Spleen (tissue), 11 donors: ENCODE data around the gene PCBP3. TPM values are rescaled to one million over a fixed set of nuclear protein-coding genes. Genes with fewer than 3 reads are reported as not detected.
A peak's percentile ranks its signal among the peaks of the same experiment; 100 is the strongest.

Source experiments
- DNase-seq: peaks from one replicate; pipeline ENCODE4 v3.0.0-alpha.2; 2020
- H3K27ac ChIP-seq, 8 donors: fragments of 200-600 bp; sonication (generic) in 7 of 8; 1 replicate in 4 of 8; 2 replicates in 4 of 8; pipeline versions ENCODE4 v1.5.0 to v1.8.0; 2016 to 2021; ENCODE audit warnings: inconsistent platforms in 4 of 8, mild to moderate bottlenecking in 4 of 8, moderate library complexity in 1 of 8
- H3K27me3 ChIP-seq, 7 donors: fragments of 200-600 bp; sonication (generic) in 6 of 7; replicated peaks in 1 of 7; 1 replicate in 4 of 7; 2 replicates in 3 of 7; pipeline versions ENCODE4 v1.5.0 to v1.8.0; 2016 to 2021; ENCODE audit warnings: inconsistent platforms in 3 of 7, mild to moderate bottlenecking in 1 of 7
- H3K36me3 ChIP-seq, 6 donors: fragments of 200-600 bp; sonication (generic) in 5 of 6; 1 replicate in 4 of 6; 2 replicates in 2 of 6; pipeline versions ENCODE4 v1.5.0 to v1.8.0; 2016 to 2021; ENCODE audit warnings: inconsistent platforms in 2 of 6
- H3K4me1 ChIP-seq, 6 donors: fragments of 200-600 bp; sonication (generic) in 5 of 6; 1 replicate in 3 of 6; 2 replicates in 3 of 6; pipeline versions ENCODE4 v1.5.0 to v1.8.0; 2016 to 2021; ENCODE audit warnings: inconsistent platforms in 3 of 6
- H3K4me3 ChIP-seq, 8 donors: fragments of 200-600 bp; sonication (generic) in 7 of 8; 1 replicate in 4 of 8; 2 replicates in 4 of 8; pipeline versions ENCODE4 v1.5.0 to v1.8.0; 2016 to 2021; ENCODE audit warnings: inconsistent platforms in 4 of 8, mild to moderate bottlenecking in 4 of 8, moderate library complexity in 2 of 8
- H3K9me3 ChIP-seq, 8 donors: fragments of 200-600 bp; sonication (generic) in 7 of 8; 1 replicate in 4 of 8; 2 replicates in 4 of 8; pipeline versions ENCODE4 v1.5.0 to v1.8.0; 2016 to 2021; ENCODE audit warnings: inconsistent platforms in 4 of 8
- POLR2A ChIP-seq, 3 donors: fragments of 450-650 bp; IDR thresholded peaks; one replicate each; pipeline ENCODE4 v1.5.1; 2017; ENCODE audit warnings: antibody characterized with exemption in 3 of 3, mild to moderate bottlenecking in 1 of 3
- POLR2AphosphoS5 ChIP-seq, 3 donors: sonication (generic); formaldehyde crosslinking; IDR thresholded peaks; one replicate each; pipeline ENCODE4 v1.5.1; 2017; ENCODE audit warnings: antibody characterized with exemption in 3 of 3
- WGBS, 5 donors: extraction: QIAGEN DNeasy Blood & Tissue Kit in 3 of 5; methylation state at CpG; one replicate each; pipeline versions ENCODE4 v1.1.5 to v1.1.7; 2013 to 2018; 5-methylcytosine and 5-hydroxymethylcytosine counted together
- intact Hi-C: fragments of 100-400 bp; cut with DNase I; formaldehyde crosslinking; loops from one replicate; pipeline ENCODE4 v1.15.0; 2023; ENCODE audit warnings: low total_unique reads
- polyA plus RNA-seq, 3 donors: library from polyadenylated mRNA; stranded (reverse); fragments of 200-250 nt; gene quantifications; one replicate each; pipeline ENCODE4 v1.2.1, GENCODE V29; 2013
- total RNA-seq, 7 donors: library from RNA; depleted of rRNA in 3 of 7; stranded (reverse); fragments of >200 nt in 3 of 7; fragmentation: NEBNext Ultra II Directional in 4 of 7; extraction: Animal tissue kit (Norgen Biotek cat#: 25700) in 4 of 7; gene quantifications; one replicate each; pipeline versions ENCODE4 v1.1.0 to v1.2.1, GENCODE V29; 2016 to 2021
- TF ChIP-seq, protein P1 (sequence below), 11 experiments: fragments of 200-600 bp in 7 of 11; fragments of 450-650 bp in 4 of 11; sonication (generic) in 4 of 11; IDR thresholded peaks in 8 of 11; conservative IDR thresholded peaks in 3 of 11; 1 replicate in 7 of 11; 2 replicates in 4 of 11; pipeline versions ENCODE4 v1.4.0 to v1.8.0; 2016 to 2021; ENCODE audit warnings: antibody characterized with exemption in 11 of 11, inconsistent platforms in 4 of 11, mild to moderate bottlenecking in 1 of 11
- donor health status: healthy with polysubstance abuse.
- donor health status: DM: no; HTN: no; CAD: no; lungs with moderate emphysema.
- donor health status: DM: no; HTN: no; CAD: no.
- donor health status: Bipolar disorder and iron deficiency.
- donor health status: healthy.
- donor health status: DM: no; HTN: no; CAD: no.
- donor health status: DM: yes; HTN: yes; CAD: no.

Gene PCBP3
- total and polyA plus RNA-seq, 10 donors = 4.2 to 31.6 (median 15.2) TPM

DNA sequence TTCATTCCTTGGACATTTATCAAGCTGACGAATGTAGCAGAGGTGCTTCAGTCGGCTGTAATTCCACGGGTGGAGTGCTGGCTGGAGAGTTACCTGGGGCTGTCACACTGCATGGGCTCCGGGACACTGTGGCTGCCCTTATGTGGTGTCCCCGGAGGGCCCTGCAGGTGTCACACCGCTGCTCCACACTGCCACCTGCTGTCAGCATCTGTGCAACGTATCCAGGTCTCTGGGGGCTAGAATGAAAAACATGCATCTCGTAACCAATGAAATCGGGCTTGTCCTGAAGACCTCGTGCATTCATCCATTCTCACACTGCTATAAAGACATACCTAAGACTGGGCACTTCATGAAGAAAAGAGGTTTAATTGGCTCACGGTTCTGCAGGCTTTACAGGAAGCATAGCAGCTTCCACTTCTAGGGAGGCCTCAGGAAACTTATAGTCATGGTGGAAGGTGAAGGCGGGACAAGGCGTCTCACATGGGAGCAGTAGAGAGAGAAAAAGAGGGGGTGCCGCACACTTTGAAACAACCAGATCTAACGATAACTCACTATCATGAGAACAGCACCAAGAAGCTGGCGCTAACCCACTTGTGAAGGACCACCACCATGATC lies 46.7 kb upstream of the PCBP3 start:
- H3K4me1 ChIP-seq = peaks cover 6 to 32% (median 14%) of the 10 kb centered on the region in 6 donors
- TF ChIP-seq, protein P1, sequence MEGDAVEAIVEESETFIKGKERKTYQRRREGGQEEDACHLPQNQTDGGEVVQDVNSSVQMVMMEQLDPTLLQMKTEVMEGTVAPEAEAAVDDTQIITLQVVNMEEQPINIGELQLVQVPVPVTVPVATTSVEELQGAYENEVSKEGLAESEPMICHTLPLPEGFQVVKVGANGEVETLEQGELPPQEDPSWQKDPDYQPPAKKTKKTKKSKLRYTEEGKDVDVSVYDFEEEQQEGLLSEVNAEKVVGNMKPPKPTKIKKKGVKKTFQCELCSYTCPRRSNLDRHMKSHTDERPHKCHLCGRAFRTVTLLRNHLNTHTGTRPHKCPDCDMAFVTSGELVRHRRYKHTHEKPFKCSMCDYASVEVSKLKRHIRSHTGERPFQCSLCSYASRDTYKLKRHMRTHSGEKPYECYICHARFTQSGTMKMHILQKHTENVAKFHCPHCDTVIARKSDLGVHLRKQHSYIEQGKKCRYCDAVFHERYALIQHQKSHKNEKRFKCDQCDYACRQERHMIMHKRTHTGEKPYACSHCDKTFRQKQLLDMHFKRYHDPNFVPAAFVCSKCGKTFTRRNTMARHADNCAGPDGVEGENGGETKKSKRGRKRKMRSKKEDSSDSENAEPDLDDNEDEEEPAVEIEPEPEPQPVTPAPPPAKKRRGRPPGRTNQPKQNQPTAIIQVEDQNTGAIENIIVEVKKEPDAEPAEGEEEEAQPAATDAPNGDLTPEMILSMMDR (IDR thresholded peaks at IDR 0.05 in 8 of 11, conservative IDR thresholded peaks at IDR 0.05 in 3 of 11) = peak; percentile 74 to 93 (median 89)
- TF ChIP-seq POLR2AphosphoS5 (IDR thresholded peaks at IDR 0.05) (peak; percentile 19 to 51 (median 30)), POLR2A (IDR thresholded peaks at IDR 0.05) (no peak)

DNA sequence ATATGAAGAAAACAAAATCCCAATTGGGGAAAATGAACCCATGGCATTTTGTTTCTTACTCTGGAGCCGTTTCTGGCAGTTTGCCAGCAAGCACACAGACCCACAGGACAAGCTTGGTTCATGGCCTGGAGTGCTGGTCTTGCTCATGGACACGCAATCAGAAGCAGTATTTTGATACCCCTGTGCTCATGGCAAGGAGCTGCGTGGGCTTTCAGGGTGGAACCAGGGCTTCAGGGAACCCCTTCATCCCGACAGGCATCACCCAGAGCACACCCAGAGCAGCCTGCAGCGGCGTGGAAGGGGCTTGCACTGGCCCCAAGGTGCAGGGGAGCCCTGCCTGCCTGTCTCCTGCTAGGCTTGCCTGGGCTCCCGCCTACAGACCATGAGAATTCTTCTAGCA lies 45.4 kb upstream of the PCBP3 start:
- Histone ChIP-seq H3K9me3 (peaks cover 0 to 27% (median 10%) of the 10 kb centered on the region in 8 donors), H3K27me3 (peaks cover 0 to 14% (median 0%) of the 10 kb centered on the region in 7 donors), H3K4me3 (no peak overlapping the region), H3K27ac (no peak overlapping the region), H3K4me1 (peaks cover 0 to 19% (median 6%) of the 10 kb centered on the region in 6 donors), H3K36me3 (no peaks in the 10 kb centered on the region)
- WGBS, 5 donors = 68 to 86% (median 74%) methylated on average over 6 to 7 of the region's 7 CpGs
- TF ChIP-seq POLR2AphosphoS5 (IDR thresholded peaks at IDR 0.05) (no peak), POLR2A (IDR thresholded peaks at IDR 0.05) (no peak)
- TF ChIP-seq, protein P1 (IDR thresholded peaks at IDR 0.05 in 8 of 11, conservative IDR thresholded peaks at IDR 0.05 in 3 of 11) = no peak
- DNase-seq = peak; percentile 60
- intact Hi-C loops = no loop called here

More for the DNA sequence above, 46.7 kb upstream of the PCBP3 start:
- Histone ChIP-seq H3K9me3 (peaks cover 0 to 14% (median 0%) of the 10 kb centered on the region in 8 donors), H3K36me3 (no peaks in the 10 kb centered on the region), H3K27me3 (peaks cover 0 to 14% (median 0%) of the 10 kb centered on the region in 7 donors), H3K4me3 (no peak overlapping the region), H3K27ac (no peak overlapping the region)
- intact Hi-C loops = no loop called here
- peak; percentile 94 for DNase-seq
- 32 to 44% (median 34%) methylated on average over 13 to 16 of the region's 16 CpGs for WGBS, 5 donors

DNA sequence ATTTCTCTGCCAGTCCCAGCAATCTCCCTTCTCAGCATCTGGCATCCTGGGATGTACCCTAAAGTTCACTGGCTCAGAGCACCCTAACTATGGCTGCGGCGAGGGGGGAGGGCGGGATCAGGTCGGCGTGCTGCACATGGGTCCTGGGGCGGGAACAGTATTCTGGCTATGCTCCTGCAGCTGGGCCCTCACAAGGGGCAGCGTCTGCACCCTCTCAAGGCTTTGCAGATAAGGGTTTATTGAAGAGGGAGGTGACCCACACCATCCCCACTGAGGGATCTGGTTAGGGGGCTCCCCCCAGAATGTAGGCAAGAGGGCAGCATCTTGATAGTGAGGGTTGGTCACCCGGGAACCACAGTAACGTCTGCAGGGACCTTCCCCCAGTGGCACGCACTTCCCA lies 44.9 kb upstream of the PCBP3 start:
- WGBS, 5 donors = 81 to 90% (median 88%) methylated on average over 10 of the region's 10 CpGs
- no peak overlapping the region for H3K4me3 ChIP-seq
- TF ChIP-seq POLR2A (IDR thresholded peaks at IDR 0.05) (no peak), POLR2AphosphoS5 (IDR thresholded peaks at IDR 0.05) (no peak)
- TF ChIP-seq, protein P1 (IDR thresholded peaks at IDR 0.05 in 8 of 11, conservative IDR thresholded peaks at IDR 0.05 in 3 of 11) = no peak
- intact Hi-C loops = no loop called here
- no peaks in the 10 kb centered on the region for H3K36me3 ChIP-seq
- DNase-seq = peak; percentile 66
- H3K9me3 ChIP-seq = peaks cover 0 to 33% (median 15%) of the 10 kb centered on the region in 8 donors
- no peak overlapping the region for H3K27ac ChIP-seq
- H3K27me3 ChIP-seq = peaks cover 0 to 14% (median 0%) of the 10 kb centered on the region in 7 donors
- peaks cover 0 to 15% (median 6%) of the 10 kb centered on the region in 6 donors for H3K4me1 ChIP-seq

DNA sequence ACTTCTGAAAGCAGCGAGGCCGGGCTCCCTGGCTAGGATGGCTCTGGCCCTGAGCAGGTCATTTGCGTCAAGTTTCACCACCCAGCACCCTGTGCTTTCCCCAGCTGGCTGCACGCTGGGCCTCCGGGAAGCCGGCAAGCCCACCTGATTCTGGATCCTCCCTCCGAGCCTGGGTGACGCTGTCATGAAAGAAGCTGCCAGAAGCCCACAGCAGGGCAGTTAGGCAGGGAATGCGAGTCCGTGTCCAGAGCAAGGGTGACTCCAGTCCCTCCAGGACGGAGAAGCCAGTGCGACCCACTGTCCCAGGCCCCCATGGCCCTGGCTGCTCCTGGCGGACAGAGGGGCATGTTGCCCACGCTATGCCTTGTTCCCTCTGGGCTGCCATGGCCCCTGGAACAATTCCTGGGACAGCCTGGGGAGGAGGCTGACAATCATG lies 44.4 kb upstream of the PCBP3 start:
- WGBS, 5 donors = 91 to 95% (median 93%) methylated on average over 9 to 14 of the region's 14 CpGs
- peaks cover 0 to 14% (median 6%) of the 10 kb centered on the region in 6 donors for H3K4me1 ChIP-seq
- TF ChIP-seq POLR2AphosphoS5 (IDR thresholded peaks at IDR 0.05) (no peak), POLR2A (IDR thresholded peaks at IDR 0.05) (no peak)
- TF ChIP-seq, protein P1 (IDR thresholded peaks at IDR 0.05 in 8 of 11, conservative IDR thresholded peaks at IDR 0.05 in 3 of 11) = no peak
- no peak overlapping the region for H3K4me3 ChIP-seq
- H3K27ac ChIP-seq = no peak overlapping the region
- peak; percentile 69 for DNase-seq
- intact Hi-C loops = no loop called here
- H3K27me3 ChIP-seq = peaks cover 0 to 14% (median 0%) of the 10 kb centered on the region in 7 donors
- peaks cover 0 to 38% (median 20%) of the 10 kb centered on the region in 8 donors for H3K9me3 ChIP-seq
- H3K36me3 ChIP-seq = no peaks in the 10 kb centered on the region
